IMR-90 (cell line): Measurements from ENCODE around the gene CTSS. TPM values are rescaled to one million over a fixed set of nuclear protein-coding genes. Genes with fewer than 3 reads are reported as not detected.

Experiments
- ATAC-seq: fragments of 200-7000 bp; cut with Tn5 transposase; 2 replicates; pipeline ENCODE4 v1.9.1; 2020; ENCODE audit warnings: low read depth, mild to moderate bottlenecking, moderate library complexity
- BruUV-seq: library from RNA; stranded (reverse); fragments of 400-500 nt; replicated peaks from 2 replicates; lab custom pipeline; 2021; lab: Mats Ljungman, UMichigan
- CTCF ChIA-PET: fragments of 300-600 bp; formaldehyde crosslinking; extraction: SDS; loops from one replicate; lab custom pipeline; 2021; ENCODE audit warnings: antibody characterized with exemption; lab: Yijun Ruan, JAX
- POLR2A ChIA-PET: fragments of 300-600 bp; sonication (Branson Sonifier 250); formaldehyde crosslinking; loops from one replicate; lab custom pipeline; 2022; ENCODE audit warnings: antibody characterized with exemption; ENCODE audit not compliant: unreplicated experiment; lab: Charles Lee
- DNase-seq: peaks from one replicate; pipeline ENCODE4 v3.0.0; 2013
- H2AFZ ChIP-seq: replicated peaks from 2 replicates; pipeline ENCODE3; 2013; ENCODE audit warnings: low read length, mild to moderate bottlenecking; ENCODE audit not compliant: poor library complexity
- H2AK5ac ChIP-seq: 2 replicates; pipeline ENCODE4 v1.6.1; 2013; ENCODE audit warnings: low read depth, low read length, inconsistent platforms
- H2AK9ac ChIP-seq: replicated peaks from 2 replicates; pipeline ENCODE3; 2013; ENCODE audit warnings: mild to moderate bottlenecking, low read depth, low read length, moderate library complexity; ENCODE audit not compliant: poor library complexity
- H2BK120ac ChIP-seq: 2 replicates; pipeline ENCODE4 v1.6.1; 2013; ENCODE audit warnings: low read depth, low read length, inconsistent platforms
- H2BK15ac ChIP-seq: 3 replicates; pipeline ENCODE4 v1.6.1; 2013; ENCODE audit warnings: low read depth, low read length, inconsistent platforms
- H2BK20ac ChIP-seq: 2 replicates; pipeline ENCODE4 v1.6.1; 2013; ENCODE audit warnings: low read depth, mild to moderate bottlenecking, inconsistent platforms, low read length, moderate library complexity
- H2BK5ac ChIP-seq: 2 replicates; pipeline ENCODE4 v1.6.1; 2013; ENCODE audit warnings: mild to moderate bottlenecking, low read depth, low read length, inconsistent platforms; ENCODE audit not compliant: poor library complexity, severe bottlenecking
- H3K14ac ChIP-seq: replicated peaks from 2 replicates; pipeline ENCODE4 v1.6.1; 2013; ENCODE audit warnings: low read depth, low read length, inconsistent platforms
- H3K18ac ChIP-seq: 2 replicates; pipeline ENCODE4 v1.6.1; 2013; ENCODE audit warnings: low read depth, low read length, control low read depth
- H3K23ac ChIP-seq: 2 replicates; pipeline ENCODE4 v1.6.1; 2013; ENCODE audit warnings: low read depth, low read length, inconsistent platforms
- H3K27ac ChIP-seq: 2 replicates; pipeline ENCODE4 v1.5.1; 2013; ENCODE audit warnings: mild to moderate bottlenecking, control low read depth, low read length; ENCODE audit not compliant: insufficient read depth
- H3K27me3 ChIP-seq: 2 replicates; pipeline ENCODE4 v1.6.1; 2013; ENCODE audit warnings: low read length; ENCODE audit not compliant: control insufficient read depth, insufficient read depth
- H3K36me3 ChIP-seq: 2 replicates; pipeline ENCODE4 v1.6.1; 2013; ENCODE audit warnings: low read length, mixed read lengths; ENCODE audit not compliant: control insufficient read depth, insufficient read depth
- H3K4ac ChIP-seq: 2 replicates; pipeline ENCODE4 v1.6.1; 2013; ENCODE audit warnings: low read depth, low read length, inconsistent platforms
- H3K4me1 ChIP-seq: 2 replicates; pipeline ENCODE4 v1.6.1; 2013; ENCODE audit warnings: low read length, mixed read lengths; ENCODE audit not compliant: control insufficient read depth, insufficient read depth
- H3K4me2 ChIP-seq: 2 replicates; pipeline ENCODE4 v1.6.1; 2013; ENCODE audit warnings: low read depth, mild to moderate bottlenecking, control low read depth, low read length, moderate library complexity
- H3K4me3 ChIP-seq: 2 replicates; pipeline ENCODE4 v1.5.1; 2013; ENCODE audit warnings: low read depth, mild to moderate bottlenecking, control low read depth, low read length, moderate library complexity; ENCODE audit not compliant: insufficient read depth
- H3K56ac ChIP-seq: 2 replicates; pipeline ENCODE4 v1.6.1; 2013; ENCODE audit warnings: low read length, inconsistent platforms; ENCODE audit not compliant: insufficient read depth; ENCODE audit errors: extremely low read depth
- H3K79me1 ChIP-seq, 2 experiments: 2 replicates each; pipeline ENCODE4 v1.6.1; 2013; ENCODE audit warnings: low read length in 2 of 2, inconsistent platforms in 1 of 2, low read depth in 1 of 2
- H3K9ac ChIP-seq: 2 replicates; pipeline ENCODE4 v1.6.1; 2013; ENCODE audit warnings: low read depth, low read length, control low read depth
- H3K9me1 ChIP-seq: 2 replicates; pipeline ENCODE4 v1.6.1; 2013; ENCODE audit warnings: low read length, inconsistent platforms; ENCODE audit not compliant: insufficient read depth
- H3K9me3 ChIP-seq: 2 replicates; pipeline ENCODE4 v1.6.1; 2013; ENCODE audit warnings: low read length; ENCODE audit not compliant: control insufficient read depth, insufficient read depth
- H4K20me1 ChIP-seq: 2 replicates; pipeline ENCODE4 v1.6.1; 2013; ENCODE audit warnings: low read length, inconsistent platforms; ENCODE audit not compliant: insufficient read depth
- H4K5ac ChIP-seq: 2 replicates; pipeline ENCODE4 v1.6.1; 2013; ENCODE audit warnings: mild to moderate bottlenecking, low read depth, low read length, control low read depth
- H4K8ac ChIP-seq, 2 experiments: 2 replicates each; pipeline ENCODE4 v1.6.1; 2013; ENCODE audit warnings: low read depth in 2 of 2, low read length in 2 of 2, control low read depth in 1 of 2, inconsistent platforms in 1 of 2
- H4K91ac ChIP-seq: 2 replicates; pipeline ENCODE4 v1.6.1; 2013; ENCODE audit warnings: low read depth, low read length, inconsistent platforms; ENCODE audit not compliant: insufficient read depth
- BHLHE40 ChIP-seq: fragments of 150-350 bp; IDR thresholded peaks from 2 replicates; pipeline ENCODE4 v1.6.1; 2016; ENCODE audit warnings: mild to moderate bottlenecking, low read depth, low read length
- CHD1 ChIP-seq: IDR thresholded peaks from 2 replicates; pipeline ENCODE4 v1.6.1; 2012; ENCODE audit warnings: low read depth, low read length, improper control_type of control experiment
- CTCF ChIP-seq: conservative IDR thresholded peaks from 2 replicates; pipeline ENCODE4 v1.5.1; 2012; ENCODE audit warnings: mild to moderate bottlenecking, low read depth, low read length, improper control_type of control experiment
- FOS ChIP-seq: fragments of 150-350 bp; IDR thresholded peaks from 2 replicates; pipeline ENCODE4 v1.6.1; 2016; ENCODE audit warnings: low read depth, low read length
- MAFK ChIP-seq: IDR thresholded peaks from 2 replicates; pipeline ENCODE4 v1.6.1; 2012; ENCODE audit warnings: low read depth, low read length, improper control_type of control experiment
- MAZ ChIP-seq: IDR thresholded peaks from 2 replicates; pipeline ENCODE4 v1.6.1; 2012; ENCODE audit warnings: low read depth, mild to moderate bottlenecking, low read length, improper control_type of control experiment, moderate library complexity, borderline replicate concordance
- MXI1 ChIP-seq: IDR thresholded peaks from 2 replicates; pipeline ENCODE4 v1.6.1; 2012; ENCODE audit warnings: low read depth, mild to moderate bottlenecking, low read length, moderate library complexity, borderline replicate concordance
- NFE2L2 ChIP-seq: fragments of 150-350 bp; IDR thresholded peaks from 2 replicates; pipeline ENCODE4 v1.6.1; 2016; ENCODE audit warnings: low read depth, mild to moderate bottlenecking, low read length
- POLR2A ChIP-seq: IDR thresholded peaks from 2 replicates; pipeline ENCODE4 v1.6.1; 2012; ENCODE audit warnings: mild to moderate bottlenecking, low read depth, low read length
- RCOR1 ChIP-seq: IDR thresholded peaks from 2 replicates; pipeline ENCODE4 v1.6.1; 2012; ENCODE audit warnings: mild to moderate bottlenecking, low read length, improper control_type of control experiment; ENCODE audit not compliant: insufficient replicate concordance
- RFX5 ChIP-seq: IDR thresholded peaks from 2 replicates; pipeline ENCODE4 v1.8.0; 2012; ENCODE audit warnings: low read depth, mild to moderate bottlenecking, low read length, moderate library complexity
- SMC3 ChIP-seq: fragments of 150-350 bp; IDR thresholded peaks from 2 replicates; pipeline ENCODE4 v1.6.1; 2016; ENCODE audit warnings: low read depth, mild to moderate bottlenecking, antibody characterized with exemption, low read length, moderate library complexity
- USF2 ChIP-seq: fragments of 150-350 bp; IDR thresholded peaks from 2 replicates; pipeline ENCODE4 v1.6.1; 2017; ENCODE audit warnings: mild to moderate bottlenecking, antibody characterized with exemption, low read length, low read depth
- WGBS, 2 experiments: methylation state at CpG; one replicate each; pipeline versions ENCODE4 v1.1.5 to v1.1.7; 2013; ENCODE audit warnings: missing lambda C conversion rate in 2 of 2; ENCODE audit not compliant: insufficient read length in 1 of 2; ENCODE audit errors: extremely low coverage in 2 of 2; 5-methylcytosine and 5-hydroxymethylcytosine counted together
- dilution Hi-C: fragments of 300-500 bp; cut with HindIII; formaldehyde crosslinking; loops from one replicate; pipeline ENCODE4 v1.14.3; 2018; ENCODE audit warnings: low sequenced_read_pairs; ENCODE audit not compliant: unreplicated experiment
- in situ Hi-C: fragments of 300-500 bp; cut with MboI; formaldehyde crosslinking; loops from 3 replicates; pipeline ENCODE4 v1.14.3; 2019; ENCODE audit warnings: low sequenced_read_pairs, inconsistent platforms, mixed read lengths
- intact Hi-C: fragments of 100-400 bp; cut with micrococcal nuclease; formaldehyde crosslinking; loops from 2 replicates; pipeline ENCODE4 v1.10.0; 2022
- polyA plus RNA-seq, 3 experiments: library from polyadenylated mRNA; depleted of rRNA; stranded (reverse); fragments of >200 nt; gene quantifications; 2 replicates each; pipeline ENCODE4 v1.2.3, GENCODE V29; 2012; ENCODE audit warnings: low replicate concordance in 1 of 3
- total RNA-seq: library from RNA; depleted of rRNA; stranded (reverse); fragments of >200 nt; gene quantifications from 2 replicates; pipeline ENCODE4 v1.2.3, GENCODE V29; 2012
- TF ChIP-seq, protein P1 (sequence below): fragments of 150-350 bp; IDR thresholded peaks from 2 replicates; pipeline ENCODE4 v1.6.1; 2016; ENCODE audit warnings: low read depth, mild to moderate bottlenecking, low read length, moderate library complexity, borderline replicate concordance

Gene CTSS
- total and polyA plus RNA-seq, 2 of the 4 experiments (the other 2 are of a cell fraction) = 0.18 to 0.48 TPM

GRCh38 chr1:150760013-150760412, 5.6 kb downstream of the CTSS start:
- in situ Hi-C loops = no loop called here
- no peak overlapping the region for H3K4me3 ChIP-seq
- H2BK120ac ChIP-seq = no peak overlapping the region
- no peak overlapping the region for H3K9ac ChIP-seq
- no peak overlapping the region for H2AFZ ChIP-seq
- H3K27ac ChIP-seq = no peak overlapping the region
- ATAC-seq (no peak), DNase-seq (no peak)
- H2BK5ac ChIP-seq = no peak overlapping the region
- no peak overlapping the region for H4K5ac ChIP-seq
- no peak overlapping the region for H2BK15ac ChIP-seq
- WGBS, 2 experiments = no CpG with 5 or more reads among the region's 3 CpGs
- H3K14ac ChIP-seq = no peak overlapping the region
- dilution Hi-C loops = no loop called here
- POLR2A ChIA-PET = no interaction called here
- no peaks in the 10 kb centered on the region; the same call in 1 of the 2 replicates for H3K9me1 ChIP-seq
- no peak overlapping the region for H3K23ac ChIP-seq
- no peaks in the 10 kb centered on the region for H3K27me3 ChIP-seq
- H3K9me3 ChIP-seq = peaks cover 3% of the 10 kb centered on the region
- H4K8ac ChIP-seq = no peak overlapping the region
- no peak overlapping the region for H3K18ac ChIP-seq
- H3K36me3 ChIP-seq = no peaks in the 10 kb centered on the region
- intact Hi-C loops = no loop called here
- H2BK20ac ChIP-seq = no peak overlapping the region
- CTCF ChIA-PET = interaction anchor here (0.6 kb wide), 1 partner anchor 13 kb away, joined by 6 read pairs; no protein-coding TSS in a partner anchor
- no peaks in the 10 kb centered on the region; the same call in 1 of the 2 replicates for H4K20me1 ChIP-seq
- no peak overlapping the region for H3K56ac ChIP-seq
- H3K4ac ChIP-seq = no peak overlapping the region
- no peak overlapping the region for H4K91ac ChIP-seq
- H2AK5ac ChIP-seq = no peak overlapping the region
- BruUV-seq = no TSS peak
- H2AK9ac ChIP-seq = no peak overlapping the region
- TF ChIP-seq POLR2A (no peak), NFE2L2 (no peak), USF2 (no peak), BHLHE40 (no peak), CHD1 (no peak), MAZ (no peak), RCOR1 (no peak), MXI1 (no peak), CTCF (no peak), MAFK (no peak), RFX5 (no peak), SMC3 (no peak), FOS (no peak)
- TF ChIP-seq, protein P1, sequence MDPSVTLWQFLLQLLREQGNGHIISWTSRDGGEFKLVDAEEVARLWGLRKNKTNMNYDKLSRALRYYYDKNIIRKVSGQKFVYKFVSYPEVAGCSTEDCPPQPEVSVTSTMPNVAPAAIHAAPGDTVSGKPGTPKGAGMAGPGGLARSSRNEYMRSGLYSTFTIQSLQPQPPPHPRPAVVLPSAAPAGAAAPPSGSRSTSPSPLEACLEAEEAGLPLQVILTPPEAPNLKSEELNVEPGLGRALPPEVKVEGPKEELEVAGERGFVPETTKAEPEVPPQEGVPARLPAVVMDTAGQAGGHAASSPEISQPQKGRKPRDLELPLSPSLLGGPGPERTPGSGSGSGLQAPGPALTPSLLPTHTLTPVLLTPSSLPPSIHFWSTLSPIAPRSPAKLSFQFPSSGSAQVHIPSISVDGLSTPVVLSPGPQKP = no peak
- peaks cover 5% of the 10 kb centered on the region for H3K4me1 ChIP-seq
- no peak overlapping the region for H3K4me2 ChIP-seq
- no peaks in the 10 kb centered on the region for H3K79me1 ChIP-seq
